ENCODE data around the gene FBXL20. TPM values are rescaled to one million over a fixed set of nuclear protein-coding genes. Genes with fewer than 3 reads are reported as not detected.

Gene FBXL20
- polyA plus RNA-seq, 1 of the 3 experiments (the other 2 are of a cell fraction), result 2.2 TPM

Other genes starting within 250 kb of the FBXL20 start
- gene PLXDC1, start 250.0 kb downstream of the FBXL20 start, polyA plus RNA-seq (2012; rRNA removed), result 1.5 and 2.4 TPM in 2 replicates
- gene ARL5C, start 235.5 kb downstream of the FBXL20 start, polyA plus RNA-seq (2012; rRNA removed), result not detected in 2 replicates
- gene CACNB1, start 204.0 kb downstream of the FBXL20 start, polyA plus RNA-seq (2012; rRNA removed), result 7.2 and 7.4 TPM in 2 replicates
- gene RPL19, start 201.3 kb downstream of the FBXL20 start, polyA plus RNA-seq (2012; rRNA removed), result 2,966 and 3,473 TPM in 2 replicates
- 0.07 and 0.08 TPM in 2 replicates for gene STAC2, start 175.7 kb downstream of the FBXL20 start, polyA plus RNA-seq (2012; rRNA removed)
- 12.3 and 19.9 TPM in 2 replicates for gene MED1, start 49.6 kb upstream of the FBXL20 start, polyA plus RNA-seq (2012; rRNA removed)
- 11.6 and 15.7 TPM in 2 replicates for gene CDK12, start 59.9 kb upstream of the FBXL20 start, polyA plus RNA-seq (2012; rRNA removed)
- not detected in 2 replicates for gene NEUROD2, start 206.3 kb upstream of the FBXL20 start, polyA plus RNA-seq (2012; rRNA removed)
- 0.05 and 0.07 TPM in 2 replicates for gene PPP1R1B, start 225.3 kb upstream of the FBXL20 start, polyA plus RNA-seq (2012; rRNA removed)
- gene STARD3, start 235.5 kb upstream of the FBXL20 start, polyA plus RNA-seq (2012; rRNA removed), result 76.8 and 78.0 TPM in 2 replicates

Data from SK-N-SH (cell line).